OCI-LY1 (cell line): Measurements from ENCODE around the gene WDR72.

Experiments
- CTCF ChIP-seq: fragments of 200-600 bp; sonication (generic), shearing (Covaris generic); IDR thresholded peaks from 2 replicates; pipeline ENCODE4 v1.5.1; 2017; ENCODE audit warnings: mild to moderate bottlenecking, antibody characterized with exemption, low read length, moderate library complexity, mixed read lengths
- EZH2 ChIP-seq: fragments of 200-600 bp; sonication (generic), shearing (Covaris generic); IDR thresholded peaks from 2 replicates; pipeline ENCODE4 v1.8.0; 2017; ENCODE audit warnings: borderline replicate concordance, mixed run types, mild to moderate bottlenecking, antibody characterized with exemption, low read length, moderate library complexity, mixed read lengths

DNA sequence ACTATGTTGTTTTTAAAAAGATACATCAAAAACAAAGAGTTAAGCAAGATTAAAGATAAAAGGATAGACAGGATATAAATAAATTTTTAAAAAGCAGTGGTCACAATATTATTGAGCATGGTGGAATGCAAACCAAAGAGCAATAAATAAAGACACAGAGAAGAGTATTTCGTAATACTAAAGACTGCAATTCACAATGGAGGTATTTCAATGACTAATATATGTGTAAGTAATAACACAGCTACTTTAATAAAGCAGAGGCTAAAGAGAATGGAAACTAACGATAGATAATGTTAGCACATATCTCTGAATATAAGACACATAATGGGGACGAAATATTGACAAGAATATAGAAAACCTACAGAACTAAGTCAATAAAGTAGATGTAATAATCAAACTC, 219.6 kb downstream of the WDR72 start:
- TF ChIP-seq CTCF (no peak), EZH2 (no peak)
